K562 (cell line): Measurements from ENCODE around the gene NPC1.

Experiments used
- CHD2 ChIP-seq: IDR thresholded peaks from 2 replicates; pipeline ENCODE4 v1.6.1; 2011; ENCODE audit warnings: low read depth, low read length
- CTCF ChIP-seq, 3 experiments: IDR thresholded peaks in 2 of 3; conservative IDR thresholded peaks in 1 of 3; 2 replicates each; pipeline ENCODE4 v1.5.1; 2011 to 2012; ENCODE audit warnings: low read length in 3 of 3, mild to moderate bottlenecking in 3 of 3, control low read depth in 2 of 3, improper control_type of control experiment in 1 of 3, inconsistent platforms in 1 of 3, low read depth in 1 of 3, mixed read lengths in 1 of 3, moderate library complexity in 1 of 3; ENCODE audit not compliant: insufficient read depth in 2 of 3
- FOSL1 ChIP-seq: fragments of 200-800 bp; sonication (Bioruptor generic); conservative IDR thresholded peaks from 2 replicates; pipeline ENCODE4 v1.6.1; 2016; ENCODE audit warnings: missing genetic modification characterization, missing compliant biosample characterization
- FOXK1 ChIP-seq: sonication (generic); formaldehyde crosslinking; IDR thresholded peaks from 2 replicates; pipeline ENCODE4 v1.8.0; 2022; ENCODE audit warnings: missing genetic modification reagents, mild to moderate bottlenecking, borderline replicate concordance
- NONO ChIP-seq, 2 experiments: fragments of 200-400 bp in 1 of 2; fragments of 450-650 bp in 1 of 2; formaldehyde crosslinking in 1 of 2; IDR thresholded peaks; 2 replicates each; pipeline ENCODE4 v1.6.1; 2017; ENCODE audit warnings: low read depth in 2 of 2, mild to moderate bottlenecking in 2 of 2, moderate library complexity in 2 of 2, low read length in 1 of 2
- NRF1 ChIP-seq, 2 experiments: fragments of 450-650 bp; IDR thresholded peaks in 1 of 2; conservative IDR thresholded peaks in 1 of 2; 2 replicates each; pipeline ENCODE4 v1.6.1; 2014; ENCODE audit warnings: mild to moderate bottlenecking in 2 of 2
- PML ChIP-seq: IDR thresholded peaks from 2 replicates; pipeline ENCODE4 v1.6.1; 2012; ENCODE audit warnings: low read length, inconsistent platforms
- POLR2AphosphoS5 ChIP-seq: IDR thresholded peaks from 2 replicates; pipeline ENCODE4 v1.6.1; 2011; ENCODE audit warnings: mild to moderate bottlenecking, low read depth, low read length, moderate library complexity; ENCODE audit not compliant: control insufficient read depth, insufficient read depth
- TF ChIP-seq, protein P1 (sequence below): fragments of 250-450 bp; sonication (Bioruptor Pico); IDR thresholded peaks from 2 replicates; pipeline ENCODE4 v1.5.0; 2022; ENCODE audit warnings: mild to moderate bottlenecking
- TF ChIP-seq, protein P2 (sequence below), 2 experiments: fragments of 150-350 bp in 1 of 2; IDR thresholded peaks; 2 replicates each; pipeline ENCODE4 v1.6.1; 2012 to 2016; ENCODE audit warnings: low read depth in 2 of 2, low read length in 2 of 2, mild to moderate bottlenecking in 1 of 2, moderate library complexity in 1 of 2

DNA sequence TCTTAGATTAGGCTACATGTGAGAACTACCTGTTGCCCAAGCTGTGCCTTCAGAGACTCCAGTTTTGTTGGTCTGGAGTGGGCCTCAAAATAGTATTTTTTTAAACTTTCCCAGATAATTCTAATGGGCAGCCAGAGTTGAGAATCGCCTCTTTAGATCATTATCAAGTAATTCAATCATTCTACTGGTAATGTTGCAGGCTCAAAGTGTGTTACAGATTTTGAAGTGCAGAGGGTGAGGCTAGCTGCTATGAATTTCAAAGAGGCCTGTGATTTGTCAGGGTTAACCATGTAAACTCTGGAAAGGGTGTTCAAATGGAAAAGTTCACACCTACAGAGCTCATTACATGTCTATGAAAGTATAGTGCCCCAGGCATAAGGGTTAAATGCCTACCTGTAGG lies 46.3 kb upstream of the NPC1 start:
- TF ChIP-seq NRF1 (conservative IDR thresholded peaks at IDR 0.05 in 1 of 2, IDR thresholded peaks at IDR 0.05 in 1 of 2) (no peak), FOSL1 (tag) (no peak), CTCF (IDR thresholded peaks at IDR 0.05 in 2 of 3, conservative IDR thresholded peaks at IDR 0.05 in 1 of 3; ENCODE audit: insufficient read depth in 2 of 3, low read depth in 1 of 3, low read length in 3 of 3) (no peak), FOXK1 (no peak), POLR2AphosphoS5 (no peak), NONO (IDR thresholded peaks at IDR 0.05; ENCODE audit: low read depth in 2 of 2, low read length in 1 of 2) (no peak), CHD2 (no peak), PML (no peak)
- TF ChIP-seq, protein P1, sequence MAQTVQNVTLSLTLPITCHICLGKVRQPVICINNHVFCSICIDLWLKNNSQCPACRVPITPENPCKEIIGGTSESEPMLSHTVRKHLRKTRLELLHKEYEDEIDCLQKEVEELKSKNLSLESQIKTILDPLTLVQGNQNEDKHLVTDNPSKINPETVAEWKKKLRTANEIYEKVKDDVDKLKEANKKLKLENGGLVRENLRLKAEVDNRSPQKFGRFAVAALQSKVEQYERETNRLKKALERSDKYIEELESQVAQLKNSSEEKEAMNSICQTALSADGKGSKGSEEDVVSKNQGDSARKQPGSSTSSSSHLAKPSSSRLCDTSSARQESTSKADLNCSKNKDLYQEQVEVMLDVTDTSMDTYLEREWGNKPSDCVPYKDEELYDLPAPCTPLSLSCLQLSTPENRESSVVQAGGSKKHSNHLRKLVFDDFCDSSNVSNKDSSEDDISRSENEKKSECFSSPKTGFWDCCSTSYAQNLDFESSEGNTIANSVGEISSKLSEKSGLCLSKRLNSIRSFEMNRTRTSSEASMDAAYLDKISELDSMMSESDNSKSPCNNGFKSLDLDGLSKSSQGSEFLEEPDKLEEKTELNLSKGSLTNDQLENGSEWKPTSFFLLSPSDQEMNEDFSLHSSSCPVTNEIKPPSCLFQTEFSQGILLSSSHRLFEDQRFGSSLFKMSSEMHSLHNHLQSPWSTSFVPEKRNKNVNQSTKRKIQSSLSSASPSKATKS (CRISPR knock-in tag), result no peak
- TF ChIP-seq, protein P2, sequence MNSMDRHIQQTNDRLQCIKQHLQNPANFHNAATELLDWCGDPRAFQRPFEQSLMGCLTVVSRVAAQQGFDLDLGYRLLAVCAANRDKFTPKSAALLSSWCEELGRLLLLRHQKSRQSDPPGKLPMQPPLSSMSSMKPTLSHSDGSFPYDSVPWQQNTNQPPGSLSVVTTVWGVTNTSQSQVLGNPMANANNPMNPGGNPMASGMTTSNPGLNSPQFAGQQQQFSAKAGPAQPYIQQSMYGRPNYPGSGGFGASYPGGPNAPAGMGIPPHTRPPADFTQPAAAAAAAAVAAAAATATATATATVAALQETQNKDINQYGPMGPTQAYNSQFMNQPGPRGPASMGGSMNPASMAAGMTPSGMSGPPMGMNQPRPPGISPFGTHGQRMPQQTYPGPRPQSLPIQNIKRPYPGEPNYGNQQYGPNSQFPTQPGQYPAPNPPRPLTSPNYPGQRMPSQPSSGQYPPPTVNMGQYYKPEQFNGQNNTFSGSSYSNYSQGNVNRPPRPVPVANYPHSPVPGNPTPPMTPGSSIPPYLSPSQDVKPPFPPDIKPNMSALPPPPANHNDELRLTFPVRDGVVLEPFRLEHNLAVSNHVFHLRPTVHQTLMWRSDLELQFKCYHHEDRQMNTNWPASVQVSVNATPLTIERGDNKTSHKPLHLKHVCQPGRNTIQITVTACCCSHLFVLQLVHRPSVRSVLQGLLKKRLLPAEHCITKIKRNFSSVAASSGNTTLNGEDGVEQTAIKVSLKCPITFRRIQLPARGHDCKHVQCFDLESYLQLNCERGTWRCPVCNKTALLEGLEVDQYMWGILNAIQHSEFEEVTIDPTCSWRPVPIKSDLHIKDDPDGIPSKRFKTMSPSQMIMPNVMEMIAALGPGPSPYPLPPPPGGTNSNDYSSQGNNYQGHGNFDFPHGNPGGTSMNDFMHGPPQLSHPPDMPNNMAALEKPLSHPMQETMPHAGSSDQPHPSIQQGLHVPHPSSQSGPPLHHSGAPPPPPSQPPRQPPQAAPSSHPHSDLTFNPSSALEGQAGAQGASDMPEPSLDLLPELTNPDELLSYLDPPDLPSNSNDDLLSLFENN (IDR thresholded peaks at IDR 0.05; ENCODE audit: low read depth in 2 of 2, low read length in 2 of 2), result no peak
